HL-60 (cell line): ENCODE measurements around the gene ROR1.

Experiments
- GABPA ChIP-seq: IDR thresholded peaks from 2 replicates; pipeline ENCODE4 v1.6.1; 2012; ENCODE audit warnings: low read depth
- POLR2AphosphoS5 ChIP-seq: IDR thresholded peaks from 2 replicates; pipeline ENCODE4 v1.6.1; 2012; ENCODE audit warnings: low read depth
- SPI1 ChIP-seq: IDR thresholded peaks from 2 replicates; pipeline ENCODE4 v1.6.1; 2012; ENCODE audit warnings: low read depth, mild to moderate bottlenecking, borderline replicate concordance
- TF ChIP-seq, protein P1 (sequence below): IDR thresholded peaks from one replicate; pipeline ENCODE4 v1.5.1; 2011; ENCODE audit warnings: low read length, control low read depth, inconsistent platforms; ENCODE audit not compliant: insufficient read depth

GRCh38 chr1:63912643-63913042 lies 138.8 kb downstream of the ROR1 start:
- TF ChIP-seq, protein P1, sequence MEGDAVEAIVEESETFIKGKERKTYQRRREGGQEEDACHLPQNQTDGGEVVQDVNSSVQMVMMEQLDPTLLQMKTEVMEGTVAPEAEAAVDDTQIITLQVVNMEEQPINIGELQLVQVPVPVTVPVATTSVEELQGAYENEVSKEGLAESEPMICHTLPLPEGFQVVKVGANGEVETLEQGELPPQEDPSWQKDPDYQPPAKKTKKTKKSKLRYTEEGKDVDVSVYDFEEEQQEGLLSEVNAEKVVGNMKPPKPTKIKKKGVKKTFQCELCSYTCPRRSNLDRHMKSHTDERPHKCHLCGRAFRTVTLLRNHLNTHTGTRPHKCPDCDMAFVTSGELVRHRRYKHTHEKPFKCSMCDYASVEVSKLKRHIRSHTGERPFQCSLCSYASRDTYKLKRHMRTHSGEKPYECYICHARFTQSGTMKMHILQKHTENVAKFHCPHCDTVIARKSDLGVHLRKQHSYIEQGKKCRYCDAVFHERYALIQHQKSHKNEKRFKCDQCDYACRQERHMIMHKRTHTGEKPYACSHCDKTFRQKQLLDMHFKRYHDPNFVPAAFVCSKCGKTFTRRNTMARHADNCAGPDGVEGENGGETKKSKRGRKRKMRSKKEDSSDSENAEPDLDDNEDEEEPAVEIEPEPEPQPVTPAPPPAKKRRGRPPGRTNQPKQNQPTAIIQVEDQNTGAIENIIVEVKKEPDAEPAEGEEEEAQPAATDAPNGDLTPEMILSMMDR = no peak
- TF ChIP-seq POLR2AphosphoS5 (no peak), GABPA (no peak), SPI1 (no peak)
